Ovary (tissue), 9 donors: ENCODE results near the gene ST6GALNAC4. TPM values are rescaled to one million over a fixed set of nuclear protein-coding genes. Genes with fewer than 3 reads are reported as not detected.

Experiments used
- DNase-seq, 5 donors: peaks; one replicate each; pipeline ENCODE4 v3.0.0-alpha.2; 2019 to 2020
- H3K27ac ChIP-seq, 2 donors: fragments of 200-600 bp; one replicate each; pipeline versions ENCODE4 v1.5.1 to v1.8.0; 2019 to 2022
- H3K27me3 ChIP-seq: fragments of 200-600 bp; one replicate; pipeline ENCODE4 v1.8.0; 2022
- H3K36me3 ChIP-seq: fragments of 200-600 bp; sonication (generic); one replicate; pipeline ENCODE4 v1.5.1; 2019
- H3K4me1 ChIP-seq: one replicate; pipeline ENCODE4 v1.8.1; 2013; ENCODE audit warnings: mild to moderate bottlenecking, moderate library complexity; ENCODE audit not compliant: insufficient read depth
- H3K4me3 ChIP-seq: fragments of 200-600 bp; sonication (generic); one replicate; pipeline ENCODE4 v1.5.1; 2017
- H3K9me3 ChIP-seq, 2 donors: fragments of 200-600 bp in 1 of 2; sonication (generic) in 1 of 2; one replicate each; pipeline versions ENCODE4 v1.5.1 to v1.8.1; 2013 to 2019; ENCODE audit warnings: mild to moderate bottlenecking in 1 of 2, moderate library complexity in 1 of 2
- EP300 ChIP-seq: sonication (generic); formaldehyde crosslinking; IDR thresholded peaks from one replicate; pipeline ENCODE4 v1.6.1; 2017; ENCODE audit warnings: antibody characterized with exemption
- POLR2A ChIP-seq: fragments of 450-650 bp; IDR thresholded peaks from one replicate; pipeline ENCODE4 v1.6.1; 2017; ENCODE audit warnings: antibody characterized with exemption, mild to moderate bottlenecking, moderate library complexity
- WGBS, 3 donors: extraction: QIAGEN DNeasy Blood & Tissue Kit in 1 of 3; methylation state at CpG; one replicate each; pipeline versions ENCODE4 v1.1.5 to v1.1.7; 2013 to 2017; 5-methylcytosine and 5-hydroxymethylcytosine counted together
- intact Hi-C, 4 donors: fragments of 100-400 bp; cut with DNase I; formaldehyde crosslinking; loops; one replicate each; pipeline versions ENCODE4 v1.11.0 to v1.15.1; 2022 to 2023
- polyA plus RNA-seq, 2 donors: library from polyadenylated mRNA; stranded (reverse); fragments of 200-250 nt in 1 of 2; fragments of 350-450 nt in 1 of 2; fragmentation: Illumina TruSeq in 1 of 2; extraction: RNeasy Lipid Tissue Mini Kit (QIAGEN cat#74804) in 1 of 2; gene quantifications; one replicate each; pipeline ENCODE4 v1.2.3, GENCODE V29; 2013 to 2014
- total RNA-seq, 7 donors: library from RNA; depleted of rRNA in 2 of 7; stranded (reverse); fragments of >200 nt in 2 of 7; fragmentation: NEBNext Ultra II Directional in 3 of 7; extraction: Animal tissue kit (Norgen Biotek cat#: 25700) in 3 of 7; gene quantifications; one replicate each; pipeline versions ENCODE4 v1.1.0 to v1.2.4, GENCODE V29; 2016 to 2023
- TF ChIP-seq, protein P1 (sequence below), 3 donors: fragments of 450-650 bp in 2 of 3; fragments of 200-600 bp in 1 of 3; IDR thresholded peaks; one replicate each; pipeline versions ENCODE4 v1.5.1 to v1.8.0; 2016 to 2022; ENCODE audit warnings: antibody characterized with exemption in 3 of 3, mild to moderate bottlenecking in 1 of 3
- donor health status: DM: no; HTN: no; CAD: no; lungs with moderate emphysema.
- donor health status: DM: no; HTN: no; CAD: no.
- donor health status: Bipolar disorder and iron deficiency.
- donor health status: DM: yes; HTN: yes; CAD: no.
- donor health status: DM: no; HTN: no; CAD: no.
- donor health status: DM: yes; HTN: yes; CAD: no.

ST6GALNAC4 gene
- total and polyA plus RNA-seq, 9 donors = 2.2 to 58.4 (median 45.8) TPM

DNA sequence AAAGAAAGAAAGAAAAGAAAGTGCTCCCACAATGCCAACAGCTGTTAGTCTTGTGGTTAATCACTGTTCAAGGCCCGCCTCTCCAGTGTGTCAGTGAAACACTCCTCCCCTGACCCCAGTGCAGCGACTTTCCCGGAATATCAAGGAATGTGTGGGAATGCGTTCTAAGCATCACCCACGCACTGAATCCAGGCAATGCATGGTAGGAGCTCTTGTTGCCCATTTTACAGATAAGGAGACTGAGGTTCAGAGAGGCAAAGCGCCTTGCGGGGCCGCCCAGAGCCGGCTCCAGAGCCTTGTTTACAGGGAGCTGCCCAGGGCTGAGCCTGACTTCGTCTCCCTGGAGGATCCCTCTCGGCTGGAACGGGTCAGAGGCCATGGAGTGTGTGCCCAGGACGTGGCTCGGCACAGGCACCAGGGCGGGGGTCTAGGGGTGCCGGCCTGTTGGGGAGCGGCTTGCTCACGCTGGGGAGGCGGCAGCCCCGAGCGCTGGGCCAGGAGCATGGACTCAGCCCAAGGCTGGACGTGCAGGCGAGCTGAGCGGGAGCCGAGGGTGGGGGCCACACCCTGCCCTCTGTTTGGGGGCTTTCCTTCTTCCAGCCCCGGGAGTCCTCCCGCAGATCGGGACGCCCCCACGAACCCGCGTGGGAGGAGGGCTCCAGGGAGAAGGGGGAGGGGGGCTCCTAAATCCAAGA is 18.3 kb downstream of the ST6GALNAC4 start:
- WGBS, 3 donors = 1 to 2% (median 1%) methylated on average over 26 to 32 of the region's 32 CpGs
- peak overlapping the region; percentile 82 for H3K4me3 ChIP-seq
- TF ChIP-seq, protein P1, sequence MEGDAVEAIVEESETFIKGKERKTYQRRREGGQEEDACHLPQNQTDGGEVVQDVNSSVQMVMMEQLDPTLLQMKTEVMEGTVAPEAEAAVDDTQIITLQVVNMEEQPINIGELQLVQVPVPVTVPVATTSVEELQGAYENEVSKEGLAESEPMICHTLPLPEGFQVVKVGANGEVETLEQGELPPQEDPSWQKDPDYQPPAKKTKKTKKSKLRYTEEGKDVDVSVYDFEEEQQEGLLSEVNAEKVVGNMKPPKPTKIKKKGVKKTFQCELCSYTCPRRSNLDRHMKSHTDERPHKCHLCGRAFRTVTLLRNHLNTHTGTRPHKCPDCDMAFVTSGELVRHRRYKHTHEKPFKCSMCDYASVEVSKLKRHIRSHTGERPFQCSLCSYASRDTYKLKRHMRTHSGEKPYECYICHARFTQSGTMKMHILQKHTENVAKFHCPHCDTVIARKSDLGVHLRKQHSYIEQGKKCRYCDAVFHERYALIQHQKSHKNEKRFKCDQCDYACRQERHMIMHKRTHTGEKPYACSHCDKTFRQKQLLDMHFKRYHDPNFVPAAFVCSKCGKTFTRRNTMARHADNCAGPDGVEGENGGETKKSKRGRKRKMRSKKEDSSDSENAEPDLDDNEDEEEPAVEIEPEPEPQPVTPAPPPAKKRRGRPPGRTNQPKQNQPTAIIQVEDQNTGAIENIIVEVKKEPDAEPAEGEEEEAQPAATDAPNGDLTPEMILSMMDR (IDR thresholded peaks at IDR 0.05) = no peak
- TF ChIP-seq EP300 (peak; percentile 61), POLR2A (no peak)
- no peaks in the 10 kb centered on the region for H3K9me3 ChIP-seq
- no peaks in the 10 kb centered on the region for H3K27me3 ChIP-seq
- H3K4me1 ChIP-seq = peaks cover 26% of the 10 kb centered on the region
- DNase-seq = peak; percentile 75 to 85 (median 80)
- intact Hi-C loops = no loop called here
- H3K27ac ChIP-seq = peak overlapping the region; percentile 74 to 97
- no peaks in the 10 kb centered on the region for H3K36me3 ChIP-seq

DNA sequence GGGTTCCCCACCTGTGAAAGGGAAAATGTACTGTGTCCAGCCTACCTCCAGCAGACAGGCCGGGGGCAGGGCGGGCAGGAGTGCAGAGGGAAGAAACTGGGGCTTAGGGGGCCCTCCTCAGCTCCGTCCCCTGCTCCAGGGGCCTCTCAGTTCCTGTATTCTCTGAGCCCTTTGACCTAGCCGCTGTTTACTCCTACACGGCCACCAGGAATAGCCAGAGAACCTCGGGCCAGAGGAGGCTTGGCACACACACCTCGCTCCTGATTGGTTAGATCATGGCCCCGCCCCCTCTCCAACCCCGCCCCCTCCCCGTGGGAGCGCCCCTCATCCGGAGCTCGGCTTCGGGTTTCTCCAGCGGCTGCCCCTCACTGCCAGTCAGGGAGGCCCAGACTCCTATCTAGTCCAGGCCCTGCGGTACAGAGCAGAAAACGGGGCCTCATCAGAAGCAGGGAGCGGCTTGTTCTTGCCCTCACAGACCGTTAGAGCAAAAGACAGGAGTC is 19.6 kb downstream of the ST6GALNAC4 start:
- no peaks in the 10 kb centered on the region for H3K36me3 ChIP-seq
- no peaks in the 10 kb centered on the region for H3K9me3 ChIP-seq
- peaks cover 24% of the 10 kb centered on the region for H3K4me1 ChIP-seq
- peak overlapping the region; percentile 69 to 97 for H3K27ac ChIP-seq
- 1 to 4% (median 3%) methylated on average over 18 to 19 of the region's 19 CpGs for WGBS, 3 donors
- TF ChIP-seq EP300 (no peak), POLR2A (peak; percentile 22)
- TF ChIP-seq, protein P1 (IDR thresholded peaks at IDR 0.05) = no peak
- H3K27me3 ChIP-seq = no peaks in the 10 kb centered on the region
- intact Hi-C loops = no loop called here
- DNase-seq = peak; percentile 92 to 95 (median 95)
- peak overlapping the region; percentile 82 for H3K4me3 ChIP-seq

DNA sequence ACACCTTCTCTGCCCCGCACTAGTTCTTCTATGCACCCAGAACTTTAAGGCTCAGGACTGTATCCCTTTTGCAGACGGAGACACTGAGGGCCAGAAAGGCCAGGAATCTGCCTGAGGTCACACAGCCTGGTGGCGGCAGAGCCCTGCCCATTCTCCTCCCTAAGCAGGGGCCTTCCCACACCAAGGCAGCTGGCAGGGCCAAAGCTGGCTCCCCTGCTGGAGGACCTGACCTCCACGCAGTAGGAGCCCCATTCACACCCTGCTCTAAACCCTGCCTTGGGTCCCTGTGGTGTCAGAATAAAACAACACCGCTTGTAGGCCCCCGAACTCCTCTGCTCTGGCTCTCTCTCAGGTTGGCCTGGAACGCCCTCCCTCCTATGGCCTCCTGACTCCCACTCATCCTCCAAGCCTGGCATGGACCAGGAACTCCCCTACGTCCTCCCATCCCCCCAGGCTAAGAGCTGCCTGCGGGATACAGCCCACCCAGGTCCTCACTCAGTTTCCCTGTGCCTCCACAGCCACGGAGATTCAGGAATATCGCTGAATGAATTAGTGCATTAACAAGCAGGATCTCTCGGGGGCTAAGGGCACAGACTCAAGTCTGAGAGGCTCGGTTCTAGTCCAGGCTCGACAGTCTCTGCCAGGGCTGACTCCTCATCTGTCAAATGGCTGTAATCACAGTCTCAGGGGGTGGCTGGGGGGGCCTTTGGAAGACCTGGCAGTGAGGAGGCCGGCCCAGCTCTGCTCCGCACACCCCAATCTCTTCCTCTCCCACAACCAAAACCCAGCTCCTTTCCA is 20.2 kb downstream of the ST6GALNAC4 start:
- Histone ChIP-seq H3K27me3 (no peaks in the 10 kb centered on the region), H3K9me3 (no peaks in the 10 kb centered on the region), H3K27ac (peak overlapping the region; percentile 44 to 97), H3K4me1 (peaks cover 24% of the 10 kb centered on the region), H3K4me3 (peak overlapping the region; percentile 82), H3K36me3 (no peaks in the 10 kb centered on the region)
- intact Hi-C loops = no loop called here
- WGBS, 3 donors = 29 to 37% (median 30%) methylated on average over 16 of the region's 16 CpGs
- peak in 4 of 5 donors; percentile 44 to 60 (median 50) for DNase-seq
- TF ChIP-seq POLR2A (no peak), EP300 (no peak)
- TF ChIP-seq, protein P1 (IDR thresholded peaks at IDR 0.05) = no peak

DNA sequence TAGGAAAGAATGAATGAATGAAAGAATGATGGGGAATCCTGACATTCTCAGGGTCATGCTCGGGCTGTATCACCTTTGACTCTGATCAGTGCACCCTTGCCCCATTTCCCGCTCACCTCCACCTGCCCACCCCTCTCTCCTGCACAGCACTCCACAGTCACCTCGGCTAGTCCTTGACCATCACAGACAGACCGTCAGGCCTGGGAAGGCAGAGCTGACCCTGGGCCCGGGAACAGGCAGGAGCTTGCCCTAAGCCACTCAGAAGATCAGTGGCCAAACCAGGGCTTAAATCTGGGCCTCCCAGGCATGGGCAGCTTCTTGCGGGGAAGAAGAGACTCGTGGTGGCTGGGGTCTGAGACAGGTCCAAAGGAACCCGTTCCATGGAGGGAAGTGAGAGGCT is 21.0 kb downstream of the ST6GALNAC4 start:
- DNase-seq = no peak
- intact Hi-C loops = no loop called here
- Histone ChIP-seq H3K9me3 (no peaks in the 10 kb centered on the region), H3K27ac (peak overlapping the region; percentile 44 to 97), H3K4me3 (no peak overlapping the region), H3K4me1 (peaks cover 24% of the 10 kb centered on the region), H3K27me3 (no peaks in the 10 kb centered on the region), H3K36me3 (no peaks in the 10 kb centered on the region)
- WGBS, 3 donors = 80 to 90% (median 89%) methylated on average over 8 of the region's 8 CpGs
- no peak for TF ChIP-seq POLR2A
